Right atrium auricular region (tissue), 2 donors: ENCODE measurements around the gene GABRA4. TPM values are rescaled to one million over a fixed set of nuclear protein-coding genes. Genes with fewer than 3 reads are reported as not detected.

Source experiments
- DNase-seq: peaks from one replicate; pipeline ENCODE4 v3.0.0-alpha.2; 2019; ENCODE audit warnings: low spot score
- H3K27ac ChIP-seq, 2 donors: fragments of 200-600 bp; sonication (generic); 1 replicate in 1 of 2; 2 replicates in 1 of 2; pipeline ENCODE4 v1.5.1; 2016 to 2019
- H3K27me3 ChIP-seq, 2 donors: fragments of 200-600 bp; sonication (generic); one replicate each; pipeline versions ENCODE4 v1.5.1 to v1.6.0; 2017 to 2019
- H3K36me3 ChIP-seq: fragments of 200-600 bp; sonication (generic); one replicate; pipeline ENCODE4 v1.5.1; 2016
- H3K4me1 ChIP-seq, 2 donors: fragments of 200-600 bp; sonication (generic); one replicate each; pipeline versions ENCODE4 v1.5.1 to v1.6.0; 2017 to 2019
- H3K4me3 ChIP-seq, 2 donors: fragments of 200-600 bp; sonication (generic); 1 replicate in 1 of 2; 2 replicates in 1 of 2; pipeline ENCODE4 v1.5.1; 2017 to 2019; ENCODE audit warnings: mild to moderate bottlenecking in 1 of 2, moderate library complexity in 1 of 2
- H3K9me3 ChIP-seq, 2 donors: fragments of 200-600 bp; sonication (generic); one replicate each; pipeline ENCODE4 v1.5.1; 2019
- total RNA-seq, 2 donors: library from RNA; depleted of rRNA; stranded (reverse); fragments of >200 nt; gene quantifications; one replicate each; pipeline ENCODE4 v1.1.0, GENCODE V29; 2016
- TF ChIP-seq, protein P1 (sequence below), 2 donors: fragments of 200-600 bp; sonication (generic); IDR thresholded peaks; one replicate each; pipeline ENCODE4 v1.5.1; 2019; ENCODE audit warnings: antibody characterized with exemption in 2 of 2

Gene GABRA4
- total RNA-seq, 2 donors from 2014 or later = 0.55 to 1.0 TPM

DNA sequence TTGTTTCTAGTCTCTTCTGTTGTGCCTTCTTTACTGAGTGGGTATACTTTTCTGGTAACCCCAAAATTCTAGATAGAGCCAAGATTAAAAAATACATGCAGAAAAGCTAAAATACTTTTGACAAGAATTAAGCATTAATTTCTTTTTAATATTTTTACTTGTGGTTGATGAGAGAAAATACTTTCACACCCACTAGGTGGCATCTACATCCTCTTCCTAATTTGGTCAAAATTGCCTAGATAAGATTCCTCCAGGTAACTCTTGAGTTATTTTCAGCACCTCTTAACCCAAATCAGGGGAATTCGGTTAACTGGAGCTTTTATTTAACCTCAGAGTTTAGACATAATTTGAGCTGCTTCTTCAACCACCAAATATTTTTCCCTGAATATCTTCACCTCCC lies 55.9 kb downstream of the GABRA4 start:
- no peak for DNase-seq
- TF ChIP-seq, protein P1, sequence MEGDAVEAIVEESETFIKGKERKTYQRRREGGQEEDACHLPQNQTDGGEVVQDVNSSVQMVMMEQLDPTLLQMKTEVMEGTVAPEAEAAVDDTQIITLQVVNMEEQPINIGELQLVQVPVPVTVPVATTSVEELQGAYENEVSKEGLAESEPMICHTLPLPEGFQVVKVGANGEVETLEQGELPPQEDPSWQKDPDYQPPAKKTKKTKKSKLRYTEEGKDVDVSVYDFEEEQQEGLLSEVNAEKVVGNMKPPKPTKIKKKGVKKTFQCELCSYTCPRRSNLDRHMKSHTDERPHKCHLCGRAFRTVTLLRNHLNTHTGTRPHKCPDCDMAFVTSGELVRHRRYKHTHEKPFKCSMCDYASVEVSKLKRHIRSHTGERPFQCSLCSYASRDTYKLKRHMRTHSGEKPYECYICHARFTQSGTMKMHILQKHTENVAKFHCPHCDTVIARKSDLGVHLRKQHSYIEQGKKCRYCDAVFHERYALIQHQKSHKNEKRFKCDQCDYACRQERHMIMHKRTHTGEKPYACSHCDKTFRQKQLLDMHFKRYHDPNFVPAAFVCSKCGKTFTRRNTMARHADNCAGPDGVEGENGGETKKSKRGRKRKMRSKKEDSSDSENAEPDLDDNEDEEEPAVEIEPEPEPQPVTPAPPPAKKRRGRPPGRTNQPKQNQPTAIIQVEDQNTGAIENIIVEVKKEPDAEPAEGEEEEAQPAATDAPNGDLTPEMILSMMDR (IDR thresholded peaks at IDR 0.05) = peak in 1 of 2 donors; percentile 32
- H3K9me3 ChIP-seq = no peaks in the 10 kb centered on the region

DNA sequence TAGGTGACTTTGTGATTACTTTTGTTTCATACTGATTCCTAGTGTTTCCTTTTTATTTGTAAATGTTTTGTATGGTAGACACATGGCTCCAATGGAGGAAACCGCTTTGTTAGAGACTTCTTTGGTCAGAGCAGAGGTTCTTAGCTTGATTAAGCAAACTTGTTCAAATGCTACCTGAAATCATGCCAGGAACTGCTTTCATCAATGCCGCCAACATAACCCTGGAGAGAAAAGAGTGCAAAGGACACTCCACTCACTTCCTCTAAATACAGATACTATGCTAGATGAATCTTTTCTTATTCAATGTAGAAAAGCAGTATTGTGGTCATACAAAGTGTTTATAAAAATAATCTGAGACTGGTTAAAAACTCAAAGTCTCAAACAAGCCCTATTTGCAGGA lies 58.7 kb downstream of the GABRA4 start:
- DNase-seq = no peak
- Histone ChIP-seq H3K4me1 (no peaks in the 10 kb centered on the region), H3K36me3 (no peaks in the 10 kb centered on the region), H3K9me3 (no peaks in the 10 kb centered on the region), H3K27me3 (no peaks in the 10 kb centered on the region), H3K4me3 (no peak overlapping the region), H3K27ac (no peak overlapping the region)
- TF ChIP-seq, protein P1 (IDR thresholded peaks at IDR 0.05) = no peak

More for the DNA sequence above, 55.9 kb downstream of the GABRA4 start:
- H3K4me1 ChIP-seq = no peaks in the 10 kb centered on the region
- H3K36me3 ChIP-seq = no peaks in the 10 kb centered on the region
- H3K27ac ChIP-seq = no peak overlapping the region
- H3K4me3 ChIP-seq = no peak overlapping the region
- no peaks in the 10 kb centered on the region for H3K27me3 ChIP-seq

DNA sequence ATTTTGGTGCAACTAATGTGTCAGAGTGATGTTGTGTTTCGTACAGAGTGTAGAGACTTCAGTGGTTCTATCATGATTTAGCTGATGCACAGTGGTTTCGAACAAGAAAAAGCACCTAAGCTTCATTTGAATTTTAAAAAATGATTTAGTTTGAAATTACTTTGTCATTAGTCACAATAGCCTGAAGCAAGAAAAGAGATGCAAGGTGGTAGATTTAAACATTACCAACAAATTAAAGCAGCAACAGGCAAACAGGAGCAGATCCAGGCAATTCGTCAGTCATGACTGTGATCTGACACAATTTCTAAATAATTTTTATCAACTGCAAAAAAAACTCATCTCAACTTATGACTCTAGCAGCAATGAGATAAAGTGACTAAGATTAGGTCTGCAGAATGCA lies 59.7 kb downstream of the GABRA4 start:
- Histone ChIP-seq H3K27ac (no peak overlapping the region), H3K9me3 (no peaks in the 10 kb centered on the region), H3K27me3 (no peaks in the 10 kb centered on the region), H3K4me3 (no peak overlapping the region), H3K36me3 (no peaks in the 10 kb centered on the region), H3K4me1 (no peaks in the 10 kb centered on the region)
- TF ChIP-seq, protein P1 (IDR thresholded peaks at IDR 0.05) = no peak
- no peak for DNase-seq

DNA sequence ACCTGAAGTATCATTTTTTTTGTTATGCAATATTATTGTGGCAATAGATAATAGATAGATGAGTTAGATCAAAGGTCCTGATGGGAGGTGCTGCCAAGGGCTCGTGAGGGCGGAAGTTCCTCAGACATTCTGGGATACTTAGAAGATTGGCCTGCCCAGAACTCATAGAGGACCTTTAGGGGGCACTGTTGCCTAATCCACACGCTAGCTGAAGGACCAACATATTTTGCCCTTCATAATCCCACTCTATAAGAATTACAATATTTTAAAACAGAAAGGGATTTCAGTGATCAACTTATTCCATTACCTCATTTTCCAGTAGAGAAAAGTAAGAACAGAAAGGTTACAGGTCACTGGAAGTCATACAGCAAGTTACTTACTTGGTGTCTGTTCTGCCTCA lies 61.4 kb downstream of the GABRA4 start:
- Histone ChIP-seq H3K4me1 (peaks cover 0 to 5% of the 10 kb centered on the region in 2 donors), H3K36me3 (no peaks in the 10 kb centered on the region), H3K27me3 (no peaks in the 10 kb centered on the region), H3K9me3 (no peaks in the 10 kb centered on the region), H3K4me3 (no peak overlapping the region), H3K27ac (no peak overlapping the region)
- TF ChIP-seq, protein P1 (IDR thresholded peaks at IDR 0.05) = peak in 1 of 2 donors; percentile 71
- no peak for DNase-seq

DNA sequence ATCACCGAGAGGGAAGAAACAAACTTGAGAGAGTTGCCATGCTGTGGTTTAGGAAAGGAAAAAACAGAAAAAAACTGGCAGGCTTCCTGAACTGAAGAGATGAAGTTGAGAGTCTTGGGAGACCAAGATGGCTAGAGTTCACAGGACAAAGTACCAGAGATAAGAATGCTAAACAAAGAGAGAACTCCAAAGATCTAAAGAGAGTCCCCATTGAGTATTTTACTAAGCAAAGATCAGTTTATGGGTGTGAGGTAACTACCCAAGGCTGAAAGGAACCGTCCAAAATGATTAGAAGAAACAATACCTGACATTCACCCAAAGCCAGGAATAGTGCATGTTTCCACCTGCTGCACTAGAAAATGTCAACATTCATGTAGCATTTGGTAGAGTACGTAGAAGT lies 62.5 kb downstream of the GABRA4 start:
- TF ChIP-seq, protein P1 (IDR thresholded peaks at IDR 0.05) = no peak
- no peak for DNase-seq
- Histone ChIP-seq H3K4me1 (peaks cover 0 to 5% of the 10 kb centered on the region in 2 donors), H3K36me3 (no peaks in the 10 kb centered on the region), H3K27me3 (no peaks in the 10 kb centered on the region), H3K4me3 (no peak overlapping the region), H3K9me3 (no peaks in the 10 kb centered on the region), H3K27ac (no peak overlapping the region)

DNA sequence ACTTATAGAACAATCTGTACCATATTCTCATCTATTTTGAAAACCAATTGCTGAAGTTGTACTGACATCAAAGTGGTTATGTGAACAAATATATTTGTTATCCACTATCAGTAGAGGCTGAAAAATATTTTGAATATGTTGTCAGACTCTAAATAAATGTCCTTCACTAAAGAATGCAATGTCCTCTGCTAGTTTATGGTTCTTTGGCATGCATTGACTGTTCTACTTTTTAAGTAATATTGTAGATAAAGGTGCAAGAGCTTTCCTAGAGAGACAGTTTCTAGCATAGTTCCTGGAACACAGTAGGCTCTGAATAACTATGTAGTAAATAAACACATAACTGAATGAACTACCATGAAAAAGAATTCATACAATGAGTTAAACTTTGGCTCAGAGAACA lies 66.2 kb downstream of the GABRA4 start:
- Histone ChIP-seq H3K9me3 (no peaks in the 10 kb centered on the region), H3K4me3 (no peak overlapping the region), H3K27ac (no peak overlapping the region), H3K27me3 (no peaks in the 10 kb centered on the region), H3K4me1 (peaks cover 0 to 5% of the 10 kb centered on the region in 2 donors), H3K36me3 (no peaks in the 10 kb centered on the region)
- no peak for DNase-seq
- TF ChIP-seq, protein P1 (IDR thresholded peaks at IDR 0.05) = no peak
